OCI-LY1 (cell line): ENCODE results near the gene MPP2.

Experiments used
- H2AFZ ChIP-seq: fragments of 200-600 bp; sonication (generic), shearing (Covaris generic); 2 replicates; pipeline ENCODE4 v1.6.0; 2014; ENCODE audit warnings: antibody characterized with exemption, mild to moderate bottlenecking, low read length
- H3F3A ChIP-seq: fragments of 200-600 bp; sonication (generic), shearing (Covaris generic); 2 replicates; pipeline ENCODE4 v1.6.0; 2014; ENCODE audit warnings: mild to moderate bottlenecking, antibody characterized with exemption, low read length, moderate library complexity; ENCODE audit not compliant: insufficient read depth
- H3K27ac ChIP-seq: fragments of 200-600 bp; sonication (generic); 2 replicates; pipeline ENCODE4 v1.5.1; 2014; ENCODE audit warnings: low read length, mixed run types, mild to moderate bottlenecking, low read depth; ENCODE audit not compliant: poor library complexity, severe bottlenecking
- H3K27me3 ChIP-seq: fragments of 200-600 bp; sonication (generic); 2 replicates; pipeline ENCODE4 v1.6.0; 2014; ENCODE audit warnings: antibody characterized with exemption, mild to moderate bottlenecking, low read length, moderate library complexity; ENCODE audit not compliant: insufficient read depth
- H3K36me3 ChIP-seq: fragments of 200-600 bp; sonication (generic); 2 replicates; pipeline ENCODE4 v1.6.1; 2014; ENCODE audit warnings: mild to moderate bottlenecking, antibody characterized with exemption, low read length, moderate library complexity, mixed read lengths; ENCODE audit not compliant: insufficient read depth
- H3K4me1 ChIP-seq: fragments of 200-600 bp; sonication (generic); 2 replicates; pipeline ENCODE4 v1.5.1; 2014; ENCODE audit warnings: mild to moderate bottlenecking, low read length, moderate library complexity; ENCODE audit not compliant: insufficient read depth, severe bottlenecking
- H3K4me2 ChIP-seq: fragments of 200-600 bp; sonication (generic), shearing (Covaris generic); 2 replicates; pipeline ENCODE4 v1.6.1; 2014; ENCODE audit warnings: low read length
- H3K4me3 ChIP-seq: fragments of 200-600 bp; sonication (generic); 2 replicates; pipeline ENCODE4 v1.5.1; 2014; ENCODE audit warnings: low read length, low read depth, mild to moderate bottlenecking, mixed read lengths; ENCODE audit not compliant: poor library complexity, severe bottlenecking
- H3K79me2 ChIP-seq: fragments of 200-600 bp; shearing (Covaris generic); 2 replicates; pipeline ENCODE4 v1.6.1; 2016; ENCODE audit warnings: mixed run types, low read length, mixed read lengths; ENCODE audit not compliant: insufficient read depth
- H3K9ac ChIP-seq: fragments of 200-600 bp; sonication (generic), shearing (Covaris generic); 2 replicates; pipeline ENCODE4 v1.6.1; 2014; ENCODE audit warnings: mild to moderate bottlenecking, low read length, mixed read lengths
- H3K9me2 ChIP-seq: fragments of 200-600 bp; sonication (generic), shearing (Covaris generic); 2 replicates; pipeline ENCODE4 v1.6.1; 2014; ENCODE audit warnings: low read depth, mild to moderate bottlenecking, low read length, mixed read lengths
- H3K9me3 ChIP-seq: fragments of 200-600 bp; shearing (Covaris generic); 2 replicates; pipeline ENCODE4 v1.6.1; 2014; ENCODE audit warnings: low read length, mixed read lengths
- H4K20me1 ChIP-seq: fragments of 200-600 bp; sonication (generic), shearing (Covaris generic); 2 replicates; pipeline ENCODE4 v1.6.0; 2016; ENCODE audit warnings: mild to moderate bottlenecking, low read length; ENCODE audit not compliant: insufficient read depth
- CTCF ChIP-seq: fragments of 200-600 bp; sonication (generic), shearing (Covaris generic); IDR thresholded peaks from 2 replicates; pipeline ENCODE4 v1.5.1; 2017; ENCODE audit warnings: mild to moderate bottlenecking, antibody characterized with exemption, low read length, moderate library complexity, mixed read lengths
- EZH2 ChIP-seq: fragments of 200-600 bp; sonication (generic), shearing (Covaris generic); IDR thresholded peaks from 2 replicates; pipeline ENCODE4 v1.8.0; 2017; ENCODE audit warnings: borderline replicate concordance, mixed run types, mild to moderate bottlenecking, antibody characterized with exemption, low read length, moderate library complexity, mixed read lengths

Gene MPP2

GRCh38 chr17:43935926-43936261 is 28.6 kb upstream of the MPP2 start:
- H3K9ac ChIP-seq: no peak overlapping the region

GRCh38 chr17:43935204-43935925 is 28.0 kb upstream of the MPP2 start:
- Histone ChIP-seq H3K4me1 (no peaks in the 10 kb centered on the region), H3K4me3 (no peak overlapping the region), H3K27ac (no peak overlapping the region), H2AFZ (no peak overlapping the region), H3K9ac (no peak overlapping the region), H3K4me2 (no peak overlapping the region), H3K79me2 (no peaks in the 10 kb centered on the region), H3K27me3 (no peaks in the 10 kb centered on the region), H3K9me2 (no peaks in the 10 kb centered on the region), H4K20me1 (no peaks in the 10 kb centered on the region), H3F3A (no peaks in the 10 kb centered on the region), H3K36me3 (no peaks in the 10 kb centered on the region), H3K9me3 (no peaks in the 10 kb centered on the region)
- TF ChIP-seq CTCF (no peak), EZH2 (no peak)

More at GRCh38 chr17:43935926-43936261, 28.6 kb upstream of the MPP2 start:
- Histone ChIP-seq H3F3A (no peaks in the 10 kb centered on the region), H3K9me2 (no peaks in the 10 kb centered on the region), H3K27ac (no peak overlapping the region), H3K27me3 (no peaks in the 10 kb centered on the region), H3K9me3 (no peaks in the 10 kb centered on the region), H3K36me3 (no peaks in the 10 kb centered on the region), H3K4me3 (no peak overlapping the region), H4K20me1 (no peaks in the 10 kb centered on the region), H3K4me1 (no peaks in the 10 kb centered on the region), H2AFZ (no peak overlapping the region), H3K79me2 (no peaks in the 10 kb centered on the region), H3K4me2 (no peak overlapping the region)
- TF ChIP-seq EZH2: no peak
- TF ChIP-seq CTCF: no peak

GRCh38 chr17:43932923-43933322 is 25.6 kb upstream of the MPP2 start:
- Histone ChIP-seq H3K4me1 (no peaks in the 10 kb centered on the region), H2AFZ (no peak overlapping the region), H3K9me3 (no peaks in the 10 kb centered on the region), H3K9me2 (no peaks in the 10 kb centered on the region), H3K79me2 (no peaks in the 10 kb centered on the region), H3K27ac (no peak overlapping the region), H3K27me3 (no peaks in the 10 kb centered on the region), H3F3A (no peaks in the 10 kb centered on the region), H4K20me1 (no peaks in the 10 kb centered on the region), H3K9ac (no peak overlapping the region), H3K36me3 (no peaks in the 10 kb centered on the region), H3K4me2 (no peak overlapping the region), H3K4me3 (no peak overlapping the region)
- TF ChIP-seq EZH2 (no peak), CTCF (no peak)
